CD4-positive, alpha-beta memory T cell (primary cell): ENCODE measurements around the gene DCP2. TPM values are rescaled to one million over a fixed set of nuclear protein-coding genes. Genes with fewer than 3 reads are reported as not detected.
A peak's percentile ranks its signal among the peaks of the same experiment; 100 is the strongest.

ENCODE experiments used
- CTCF ChIA-PET: fragments of 350-600 bp; sonication (Branson Sonifier 250); formaldehyde crosslinking; loops from one replicate; lab custom pipeline; 2021; ENCODE audit warnings: inconsistent platforms; ENCODE audit not compliant: partially characterized antibody; lab: Charles Lee
- POLR2A ChIA-PET: fragments of 350-600 bp; sonication (Branson Sonifier 250); formaldehyde crosslinking; loops from one replicate; lab custom pipeline; 2021; ENCODE audit not compliant: partially characterized antibody; lab: Charles Lee
- DNase-seq, 5 donors: peaks; one replicate each; pipeline versions ENCODE4 v3.0.0 to v3.0.0-alpha.2; 2020 to 2022; ENCODE audit warnings: mixed read lengths in 1 of 5
- H3K27ac ChIP-seq: one replicate; pipeline ENCODE4 v1.7.0; 2013; ENCODE audit warnings: low read depth, low read length
- H3K27me3 ChIP-seq: 2 replicates; pipeline ENCODE4 v1.7.0; 2013; ENCODE audit warnings: mild to moderate bottlenecking, low read length, moderate library complexity; ENCODE audit not compliant: insufficient read depth
- H3K36me3 ChIP-seq: 2 replicates; pipeline ENCODE4 v1.7.0; 2013; ENCODE audit warnings: mild to moderate bottlenecking, low read length, moderate library complexity; ENCODE audit not compliant: insufficient read depth
- H3K4me1 ChIP-seq: 2 replicates; pipeline ENCODE4 v1.7.0; 2013; ENCODE audit warnings: mild to moderate bottlenecking, low read length, moderate library complexity; ENCODE audit not compliant: insufficient read depth
- H3K4me3 ChIP-seq, 2 donors: one replicate each; pipeline ENCODE4 v1.7.0; 2013; ENCODE audit warnings: low read length in 2 of 2, mild to moderate bottlenecking in 1 of 2
- H3K9me3 ChIP-seq, 2 donors: one replicate each; pipeline ENCODE4 v1.7.0; 2013; ENCODE audit warnings: low read length in 2 of 2, control low read depth in 1 of 2; ENCODE audit not compliant: control insufficient read depth in 1 of 2
- H3K27ac Mint-ChIP-seq, 7 donors: one replicate each; pipeline ENCODE4 v1.8.0; 2020 to 2021; ENCODE audit warnings: mixed read lengths in 7 of 7, mild to moderate bottlenecking in 6 of 7, inconsistent platforms in 3 of 7, moderate library complexity in 3 of 7
- H3K27me3 Mint-ChIP-seq, 2 donors: one replicate each; pipeline ENCODE4 v1.8.0; 2020 to 2021; ENCODE audit warnings: mixed read lengths in 2 of 2
- H3K36me3 Mint-ChIP-seq, 2 donors: one replicate each; pipeline ENCODE4 v1.8.0; 2020 to 2021; ENCODE audit warnings: mixed read lengths in 2 of 2, inconsistent platforms in 1 of 2, mild to moderate bottlenecking in 1 of 2
- H3K4me1 Mint-ChIP-seq, 4 donors: one replicate each; pipeline ENCODE4 v1.8.0; 2020 to 2021; ENCODE audit warnings: mixed read lengths in 4 of 4, mild to moderate bottlenecking in 1 of 4
- H3K4me3 Mint-ChIP-seq, 8 donors: one replicate each; pipeline ENCODE4 v1.8.0; 2020 to 2021; ENCODE audit warnings: mixed read lengths in 8 of 8, mild to moderate bottlenecking in 7 of 8, moderate library complexity in 6 of 8, inconsistent platforms in 3 of 8
- H3K9me3 Mint-ChIP-seq, 8 donors: one replicate each; pipeline ENCODE4 v1.8.0; 2020 to 2021; ENCODE audit warnings: mixed read lengths in 8 of 8, mild to moderate bottlenecking in 5 of 8, inconsistent platforms in 3 of 8, moderate library complexity in 1 of 8
- intact Hi-C: fragments of 100-400 bp; cut with micrococcal nuclease; formaldehyde crosslinking; loops from one replicate; pipeline ENCODE4 v1.15.1; 2023
- polyA plus RNA-seq, 2 donors: library from polyadenylated mRNA; unstranded; fragments of 300-500 nt; fragmentation: Illumina TruSeq; gene quantifications; one replicate each; pipeline ENCODE4 v1.2.3, GENCODE V29; 2021
- total RNA-seq, 2 experiments: library from RNA; stranded (reverse); gene quantifications; one replicate each; pipeline ENCODE4 v1.2.3, GENCODE V29; 2021

DCP2 gene
- total and polyA plus RNA-seq, 4 experiments from 2014 or later = 54.0 to 123 (median 95.7) TPM

DNA sequence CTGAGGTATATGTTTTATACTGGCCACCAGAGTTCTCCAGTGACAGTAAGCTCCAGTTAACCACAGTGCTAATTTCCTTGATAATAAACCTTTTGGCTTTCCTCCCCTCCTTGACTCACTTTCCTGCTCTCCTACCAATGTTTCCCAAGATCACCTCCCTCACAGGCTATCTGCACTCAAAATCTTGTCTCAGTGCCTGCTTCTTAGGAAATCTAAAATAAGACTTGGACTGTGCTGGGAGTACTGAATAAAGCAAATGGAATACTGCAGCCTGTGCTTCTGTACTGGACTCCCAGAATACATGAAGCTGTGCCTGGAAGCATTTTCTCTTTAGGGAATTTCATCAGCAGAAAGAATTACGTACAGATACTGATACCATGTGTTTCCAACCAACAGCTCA lies 1.7 kb upstream of the DCP2 start:
- Mint-ChIP-seq H3K4me3 (peak overlapping the region in 1 of 8 donors; percentile 99), H3K27me3 (peaks cover 0 to 4% of the 10 kb centered on the region in 2 donors), H3K9me3 (peaks cover 0 to 5% (median 0%) of the 10 kb centered on the region in 8 donors), H3K27ac (peak overlapping the region in 2 of 7 donors; percentile 37 to 94), H3K4me1 (peaks cover 21 to 46% (median 30%) of the 10 kb centered on the region in 4 donors), H3K36me3 (peaks cover 0 to 23% of the 10 kb centered on the region in 2 donors)
- CTCF ChIA-PET = interaction anchor here (1.5 to 4.1 kb wide), 5 partner anchors 10 to 127 kb away, joined by 4 to 32 read pairs (median 12); partner anchors contain the start of gene REEP5
- Histone ChIP-seq H3K27me3 (no peaks in the 10 kb centered on the region), H3K27ac (no peak overlapping the region), H3K4me1 (peaks cover 27% of the 10 kb centered on the region), H3K4me3 (no peak overlapping the region), H3K36me3 (no peaks in the 10 kb centered on the region), H3K9me3 (no peaks in the 10 kb centered on the region)
- intact Hi-C loops = loop anchor here (5.0 kb wide), 2 partner anchors 423 to 537 kb away; partner anchors contain the start of gene YTHDC2
- POLR2A ChIA-PET = interaction anchor here (1.0 to 2.4 kb wide), 3 partner anchors 7 to 52 kb away, joined by 3 to 31 read pairs (median 5); no protein-coding TSS in a partner anchor
- no peak for DNase-seq

DNA sequence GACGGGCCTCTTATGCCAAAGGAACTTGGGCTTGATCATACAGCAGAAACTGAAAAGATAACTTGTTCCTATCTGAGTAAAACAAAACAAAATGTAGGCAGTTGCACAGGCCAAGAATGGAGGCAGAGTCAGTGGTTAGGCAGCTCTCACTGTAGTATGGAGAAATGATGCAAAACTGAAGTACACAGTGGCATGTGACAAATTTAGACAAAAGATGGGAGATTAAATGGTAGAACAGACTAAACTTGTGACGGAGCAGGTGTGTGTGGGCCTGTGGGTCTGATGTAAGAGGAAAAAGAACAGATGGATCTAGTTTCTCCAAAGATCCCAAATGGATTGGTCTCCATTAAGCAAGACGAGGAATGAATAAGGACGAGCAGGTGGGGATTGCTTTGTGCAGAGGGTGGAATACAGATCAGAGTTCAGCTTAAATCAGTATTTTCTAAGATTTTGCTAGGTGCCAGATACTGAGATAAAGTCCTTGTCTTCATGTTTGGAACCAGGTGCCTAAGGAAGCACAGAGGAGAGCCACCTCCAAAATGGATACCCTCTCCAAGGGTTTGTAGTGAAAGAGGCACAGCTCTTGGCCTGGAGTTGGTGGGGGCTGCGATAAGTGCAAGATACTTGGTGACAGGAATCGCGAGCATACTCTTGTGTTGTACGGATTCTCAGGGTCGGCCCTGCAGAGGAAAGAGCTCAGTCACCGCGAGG lies 722 bp upstream of the DCP2 start:
- peak overlapping the region; percentile 94 to 98 (median 97) for H3K27ac Mint-ChIP-seq
- H3K27me3 ChIP-seq = no peaks in the 10 kb centered on the region
- peak overlapping the region; percentile 58 to 79 for H3K4me3 ChIP-seq
- peaks cover 37% of the 10 kb centered on the region for H3K4me1 ChIP-seq
- H3K27me3 Mint-ChIP-seq = peaks cover 0 to 4% of the 10 kb centered on the region in 2 donors
- no peaks in the 10 kb centered on the region for H3K9me3 ChIP-seq
- H3K4me1 Mint-ChIP-seq = peaks cover 27 to 56% (median 37%) of the 10 kb centered on the region in 4 donors
- H3K36me3 Mint-ChIP-seq = peaks cover 0 to 27% of the 10 kb centered on the region in 2 donors
- no peaks in the 10 kb centered on the region for H3K36me3 ChIP-seq
- DNase-seq = peak in 1 of 5 donors; percentile 1
- H3K4me3 Mint-ChIP-seq = peak overlapping the region; percentile 96 to 100 (median 99)
- CTCF ChIA-PET = interaction anchor here (0.7 to 4.1 kb wide), 14 partner anchors 8 to 630 kb away, joined by 3 to 32 read pairs (median 4); partner anchors contain the start of genes REEP5 and SRP19
- POLR2A ChIA-PET = interaction anchor here (0.7 to 2.4 kb wide), 28 partner anchors 8 to 815 kb away, joined by 3 to 53 read pairs (median 5); partner anchors contain the start of genes REEP5, SRP19 and YTHDC2
- peaks cover 0 to 5% (median 0%) of the 10 kb centered on the region in 8 donors for H3K9me3 Mint-ChIP-seq
- intact Hi-C loops = loop anchor here (1.0 to 5.0 kb wide), 6 partner anchors 46 to 536 kb away; partner anchors contain the start of genes REEP5, SRP19 and YTHDC2
- peak overlapping the region; percentile 85 for H3K27ac ChIP-seq

DNA sequence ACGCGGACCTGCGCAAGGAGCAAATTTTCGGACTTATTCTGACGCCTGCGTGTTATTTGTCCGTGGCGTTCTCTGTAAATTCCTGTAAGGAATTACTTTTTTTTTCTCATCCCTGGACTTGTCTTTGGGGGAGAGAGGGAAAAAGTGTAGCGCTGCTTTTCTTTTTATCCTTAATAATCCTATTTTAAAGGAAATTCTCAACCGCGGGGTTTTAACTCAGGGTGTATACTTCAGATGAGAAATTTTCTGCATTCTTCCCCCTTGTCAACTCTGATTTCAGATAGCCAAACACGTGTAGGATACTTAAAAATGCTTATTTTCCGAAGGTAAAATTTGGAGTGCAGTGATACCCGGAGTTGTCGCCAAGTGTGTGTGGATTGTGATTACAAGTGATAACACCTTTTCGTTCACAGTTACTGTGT lies 853 bp downstream of the DCP2 start:
- Histone ChIP-seq H3K4me1 (peaks cover 52% of the 10 kb centered on the region), H3K4me3 (peak overlapping the region; percentile 77 to 79), H3K9me3 (no peaks in the 10 kb centered on the region), H3K36me3 (no peaks in the 10 kb centered on the region), H3K27me3 (no peaks in the 10 kb centered on the region), H3K27ac (peak overlapping the region; percentile 85)
- H3K36me3 Mint-ChIP-seq = peaks cover 5 to 36% of the 10 kb centered on the region in 2 donors
- DNase-seq = no peak
- POLR2A ChIA-PET = interaction anchor here (2.0 to 2.2 kb wide), 2 partner anchors 45 to 54 kb away, joined by 6 to 53 read pairs; partner anchors contain the start of gene REEP5
- H3K27me3 Mint-ChIP-seq = peaks cover 0 to 4% of the 10 kb centered on the region in 2 donors
- CTCF ChIA-PET = no interaction called here
- peak overlapping the region; percentile 96 to 100 (median 99) for H3K4me3 Mint-ChIP-seq
- peak overlapping the region; percentile 94 to 98 (median 97) for H3K27ac Mint-ChIP-seq
- intact Hi-C loops = loop anchor here (2.0 to 5.0 kb wide), 4 partner anchors 55 to 535 kb away; partner anchors contain the start of genes REEP5 and YTHDC2
- peaks cover 0 to 5% (median 0%) of the 10 kb centered on the region in 8 donors for H3K9me3 Mint-ChIP-seq
- peaks cover 36 to 69% (median 49%) of the 10 kb centered on the region in 4 donors for H3K4me1 Mint-ChIP-seq

DNA sequence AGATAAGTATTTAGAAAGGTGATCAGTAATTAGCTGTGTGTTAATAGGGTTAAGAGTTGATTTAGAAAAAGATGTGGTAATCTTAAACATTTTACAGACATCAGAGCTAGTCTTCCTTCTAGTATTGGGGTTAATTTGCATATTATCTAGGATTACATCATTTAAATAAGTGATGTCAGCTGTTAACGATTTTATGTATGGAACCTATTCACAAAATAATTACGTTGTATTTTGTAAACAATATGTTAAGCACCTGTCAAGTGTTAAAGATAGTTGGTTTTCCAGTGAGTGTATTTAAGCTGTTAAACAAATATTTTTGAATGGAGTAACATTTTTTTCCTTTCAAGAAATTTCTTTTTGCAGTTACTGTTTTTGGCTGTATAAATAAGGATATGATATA lies 2.2 kb downstream of the DCP2 start:
- H3K36me3 Mint-ChIP-seq = peaks cover 17 to 47% of the 10 kb centered on the region in 2 donors
- peak overlapping the region; percentile 7 to 94 (median 74) for H3K27ac Mint-ChIP-seq
- Histone ChIP-seq H3K9me3 (no peaks in the 10 kb centered on the region), H3K4me3 (no peak overlapping the region), H3K4me1 (peaks cover 60% of the 10 kb centered on the region), H3K36me3 (peaks cover 3% of the 10 kb centered on the region), H3K27me3 (no peaks in the 10 kb centered on the region), H3K27ac (peak overlapping the region; percentile 6)
- peak in 1 of 5 donors; percentile 8 for DNase-seq
- H3K4me3 Mint-ChIP-seq = peak overlapping the region; percentile 96 to 100 (median 99)
- POLR2A ChIA-PET = interaction anchor here (0.7 to 2.2 kb wide), 10 partner anchors 11 to 535 kb away, joined by 3 to 6 read pairs (median 4); partner anchors contain the start of gene YTHDC2
- CTCF ChIA-PET = interaction anchor here (0.8 to 3.6 kb wide), 12 partner anchors 9 to 818 kb away, joined by 3 to 27 read pairs (median 4); no protein-coding TSS in a partner anchor
- H3K27me3 Mint-ChIP-seq = peaks cover 0 to 4% of the 10 kb centered on the region in 2 donors
- intact Hi-C loops = loop anchor here (5.0 kb wide), 2 partner anchors 427 to 533 kb away; partner anchors contain the start of gene YTHDC2
- H3K9me3 Mint-ChIP-seq = peaks cover 0 to 5% (median 0%) of the 10 kb centered on the region in 8 donors
- H3K4me1 Mint-ChIP-seq = peaks cover 45 to 83% (median 60%) of the 10 kb centered on the region in 4 donors

DNA sequence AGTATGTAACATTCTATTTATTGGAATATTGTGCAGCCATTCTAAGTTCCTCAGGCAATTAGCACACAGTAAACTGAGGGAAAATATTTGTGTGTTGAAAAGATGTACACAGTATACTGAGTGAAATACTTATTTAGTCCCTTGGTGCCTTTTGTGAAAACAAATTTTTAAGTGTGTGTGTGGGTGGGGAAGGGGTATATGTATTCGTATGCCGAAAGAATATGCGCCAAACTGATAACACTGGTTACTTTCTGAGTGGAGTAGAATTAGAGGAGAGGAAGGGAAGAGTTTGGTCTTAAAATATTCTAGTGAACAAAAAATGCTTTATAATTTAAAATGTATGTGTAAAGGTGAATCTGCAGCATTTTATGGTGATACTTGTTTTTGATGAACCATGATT lies 3.1 kb downstream of the DCP2 start:
- intact Hi-C loops = loop anchor here (5.0 kb wide), 2 partner anchors 427 to 533 kb away; partner anchors contain the start of gene YTHDC2
- H3K27me3 Mint-ChIP-seq = peaks cover 0 to 4% of the 10 kb centered on the region in 2 donors
- H3K4me1 Mint-ChIP-seq = peaks cover 53 to 92% (median 68%) of the 10 kb centered on the region in 4 donors
- Histone ChIP-seq H3K27ac (no peak overlapping the region), H3K4me1 (peaks cover 62% of the 10 kb centered on the region), H3K9me3 (no peaks in the 10 kb centered on the region), H3K27me3 (no peaks in the 10 kb centered on the region), H3K36me3 (peaks cover 3% of the 10 kb centered on the region), H3K4me3 (no peak overlapping the region)
- ChIA-PET CTCF (interaction anchor here (0.8 to 3.6 kb wide), 8 partner anchors 8 to 819 kb away, joined by 3 to 27 read pairs (median 3); no protein-coding TSS in a partner anchor), POLR2A (interaction anchor here (0.5 to 2.2 kb wide), 4 partner anchors 10 to 59 kb away, joined by 3 to 6 read pairs (median 4); no protein-coding TSS in a partner anchor)
- peak overlapping the region; percentile 63 to 100 (median 82) for H3K4me3 Mint-ChIP-seq
- DNase-seq = no peak
- H3K9me3 Mint-ChIP-seq = peaks cover 0 to 5% (median 0%) of the 10 kb centered on the region in 8 donors
- H3K36me3 Mint-ChIP-seq = peaks cover 19 to 53% of the 10 kb centered on the region in 2 donors
- H3K27ac Mint-ChIP-seq = peak overlapping the region in 6 of 7 donors; percentile 58 to 94 (median 78)

DNA sequence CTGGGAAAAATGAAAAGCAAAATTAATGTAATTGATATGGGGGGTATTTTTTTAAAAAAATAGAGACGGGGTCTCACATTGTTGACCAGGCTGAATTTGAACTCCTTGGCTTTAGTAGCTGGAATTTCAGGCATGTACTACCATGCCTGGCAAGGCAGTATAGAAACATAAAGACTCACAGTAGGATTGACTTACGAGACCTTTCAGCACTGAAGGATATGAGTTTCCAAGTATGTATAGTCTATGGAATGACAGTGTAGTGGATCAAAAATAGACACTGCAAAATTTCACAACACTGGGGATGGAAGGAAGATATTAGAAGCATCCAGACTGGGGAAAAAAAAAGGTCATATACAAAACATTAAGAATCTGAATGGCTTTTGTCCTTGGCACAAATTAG lies 6.8 kb downstream of the DCP2 start:
- Histone ChIP-seq H3K4me3 (no peak overlapping the region), H3K27ac (no peak overlapping the region), H3K4me1 (peaks cover 59% of the 10 kb centered on the region), H3K27me3 (no peaks in the 10 kb centered on the region), H3K9me3 (no peaks in the 10 kb centered on the region), H3K36me3 (peaks cover 3% of the 10 kb centered on the region)
- peaks cover 27 to 45% of the 10 kb centered on the region in 2 donors for H3K36me3 Mint-ChIP-seq
- peak overlapping the region in 4 of 7 donors; percentile 10 to 61 (median 22) for H3K27ac Mint-ChIP-seq
- H3K4me3 Mint-ChIP-seq = no peak overlapping the region
- H3K4me1 Mint-ChIP-seq = peaks cover 49 to 74% (median 62%) of the 10 kb centered on the region in 4 donors
- no peaks in the 10 kb centered on the region for H3K9me3 Mint-ChIP-seq
- intact Hi-C loops = no loop called here
- H3K27me3 Mint-ChIP-seq = no peaks in the 10 kb centered on the region
- ChIA-PET CTCF (interaction anchor here (4.9 kb wide), 1 partner anchor 12 kb away, joined by 51 read pairs; no protein-coding TSS in a partner anchor), POLR2A (no interaction called here)
- no peak for DNase-seq
